AG20443 (cell line): ENCODE data around the gene SLC7A5.
"Not testable (repeated sequence)": the region's sequence is repeated elsewhere in the genome, so short reads cannot be mapped to it uniquely, and the experiment has no call there.

Experiments used
- DNase-seq: peaks from one replicate; pipeline ENCODE4 v3.0.0; 2012; ENCODE audit warnings: low spot score, mixed read lengths

Gene SLC7A5

GRCh38 chr16:87861300-87862099 is 7.8 kb downstream of the SLC7A5 start:
- DNase-seq = not testable (repeated sequence)

- peak; percentile 53 for DNase-seq
Observed at GRCh38 chr16:87860553-87861299, 8.6 kb downstream of the SLC7A5 start.

- not testable (repeated sequence) for DNase-seq
Observed at GRCh38 chr16:87858151-87858993, 10.9 kb downstream of the SLC7A5 start.

- no peak for DNase-seq
Observed at GRCh38 chr16:87856791-87857228, 12.5 kb downstream of the SLC7A5 start.

- no peak for DNase-seq
Observed at GRCh38 chr16:87855852-87856715, 13.2 kb downstream of the SLC7A5 start.

GRCh38 chr16:87854907-87855683 is 14.2 kb downstream of the SLC7A5 start:
- DNase-seq = no peak

GRCh38 chr16:87854053-87854906 is 15.0 kb downstream of the SLC7A5 start:
- no peak for DNase-seq

- peak; percentile 97 for DNase-seq
Observed at GRCh38 chr16:87853411-87854052, 15.8 kb downstream of the SLC7A5 start.

GRCh38 chr16:87851601-87852000 is 17.7 kb downstream of the SLC7A5 start:
- no peak for DNase-seq

GRCh38 chr16:87851141-87851587 is 18.1 kb downstream of the SLC7A5 start:
- no peak for DNase-seq

- DNase-seq = peak; percentile 76
Observed at GRCh38 chr16:87850009-87851006, 19.0 kb downstream of the SLC7A5 start.

GRCh38 chr16:87849419-87850008 is 19.8 kb downstream of the SLC7A5 start:
- no peak for DNase-seq

GRCh38 chr16:87848676-87849345 is 20.5 kb downstream of the SLC7A5 start:
- no peak for DNase-seq

GRCh38 chr16:87847785-87848675 is 21.3 kb downstream of the SLC7A5 start:
- DNase-seq = no peak

- no peak for DNase-seq
Observed at GRCh38 chr16:87847467-87847784, 21.9 kb downstream of the SLC7A5 start.
